ENCODE results near the gene ATG13. TPM values are rescaled to one million over a fixed set of nuclear protein-coding genes. Genes with fewer than 3 reads are reported as not detected.

Gene ATG13
- total and polyA plus RNA-seq, 2 of the 4 experiments (the other 2 are of a cell fraction): 43.0 to 49.7 TPM

DNA sequence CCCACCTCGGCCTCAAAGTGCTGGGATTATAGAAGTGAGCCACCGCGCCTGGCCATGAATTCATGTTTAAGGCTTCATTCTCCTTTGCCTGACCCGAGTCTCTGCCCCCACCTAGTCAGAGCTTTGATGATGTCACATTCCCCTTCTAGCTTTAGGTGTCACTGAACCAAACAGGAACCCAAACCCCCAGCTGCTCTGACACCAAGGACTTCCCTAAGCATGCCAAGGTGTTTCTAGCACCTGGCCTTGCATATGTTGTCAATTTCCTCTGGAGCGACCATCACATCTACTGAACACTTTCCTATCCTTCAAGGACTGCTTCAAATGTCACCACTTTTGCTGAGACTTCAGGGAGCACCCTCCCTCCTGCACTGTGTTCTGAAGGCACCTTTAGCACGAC, 103.9 kb downstream of the ATG13 start:
- H3K27me3 ChIP-seq (ENCODE audit: control insufficient read depth, insufficient read depth, low read length): no peaks in the 10 kb centered on the region
- H3K4me1 ChIP-seq (ENCODE audit: control insufficient read depth, insufficient read depth, low read length): peaks cover 5% of the 10 kb centered on the region
- peaks cover 10% of the 10 kb centered on the region for H3K9me1 ChIP-seq (ENCODE audit: insufficient read depth, low read length)
- no peak overlapping the region for H3K56ac ChIP-seq (ENCODE audit: extremely low read depth, insufficient read depth, low read length)
- H4K20me1 ChIP-seq (ENCODE audit: insufficient read depth, low read length): no peaks in the 10 kb centered on the region
- no peaks in the 10 kb centered on the region; a peak in 1 of 4 replicates for H3K79me1 ChIP-seq (ENCODE audit: low read depth in 1 of 2, low read length in 2 of 2)
- no peak for TF ChIP-seq FOS (IDR thresholded peaks at IDR 0.05; ENCODE audit: low read depth, low read length)
- H4K5ac ChIP-seq (ENCODE audit: low read depth, low read length): no peak overlapping the region
- no TSS peak for BruUV-seq (replicated peaks)
- WGBS, 2 experiments (ENCODE audit: extremely low coverage in 2 of 2, insufficient read length in 1 of 2): 96% methylated on average over 4 of the region's 6 CpGs; no CpG with 5 or more reads in 1 of the 2 experiments
- no peak overlapping the region for H3K27ac ChIP-seq (ENCODE audit: insufficient read depth, low read length)
- no peak overlapping the region for H2BK20ac ChIP-seq (ENCODE audit: low read depth, low read length)
- intact Hi-C loops (cut with micrococcal nuclease): no loop called here
- in situ Hi-C loops (cut with MboI; ENCODE audit: low sequenced_read_pairs): no loop called here
- H2AFZ ChIP-seq (replicated peaks; ENCODE audit: low read length, poor library complexity): no peak overlapping the region
- H4K8ac ChIP-seq (ENCODE audit: low read depth in 2 of 2, low read length in 2 of 2): no peak overlapping the region
- H3K4me3 ChIP-seq (ENCODE audit: insufficient read depth, low read depth, low read length): no peak overlapping the region
- H3K4me2 ChIP-seq (ENCODE audit: low read depth, low read length): no peak overlapping the region
- H2BK120ac ChIP-seq (ENCODE audit: low read depth, low read length): no peak overlapping the region
- H2BK15ac ChIP-seq (ENCODE audit: low read depth, low read length): no peak overlapping the region
- ATAC-seq (ENCODE audit: low read depth) (no peak), DNase-seq (no peak)
- H3K18ac ChIP-seq (ENCODE audit: low read depth, low read length): no peak overlapping the region
- no peak overlapping the region for H3K14ac ChIP-seq (replicated peaks; ENCODE audit: low read depth, low read length)
- H3K36me3 ChIP-seq (ENCODE audit: control insufficient read depth, insufficient read depth, low read length): no peaks in the 10 kb centered on the region
- no peak overlapping the region for H2AK9ac ChIP-seq (replicated peaks; ENCODE audit: low read depth, low read length, poor library complexity)
- H4K91ac ChIP-seq (ENCODE audit: insufficient read depth, low read depth, low read length): no peak overlapping the region
- no peak overlapping the region for H2AK5ac ChIP-seq (ENCODE audit: low read depth, low read length)
- dilution Hi-C loops (cut with HindIII; ENCODE audit: low sequenced_read_pairs, unreplicated experiment): no loop called here
- H3K23ac ChIP-seq (ENCODE audit: low read depth, low read length): no peak overlapping the region
- CTCF ChIA-PET: no interaction called here
- H3K9ac ChIP-seq (ENCODE audit: low read depth, low read length): no peak overlapping the region
- H2BK5ac ChIP-seq (ENCODE audit: low read depth, low read length, poor library complexity, severe bottlenecking): no peak overlapping the region
- H3K9me3 ChIP-seq (ENCODE audit: control insufficient read depth, insufficient read depth, low read length): no peaks in the 10 kb centered on the region
- no peak overlapping the region for H3K4ac ChIP-seq (ENCODE audit: low read depth, low read length)
- POLR2A ChIA-PET (ENCODE audit: unreplicated experiment): no interaction called here

Measured in IMR-90 (cell line).